HCT116 (cell line): ENCODE measurements around the gene SLC25A36.

Experiments used
- CEBPB ChIP-seq: IDR thresholded peaks from 2 replicates; pipeline ENCODE4 v1.6.1; 2012; ENCODE audit warnings: low read depth
- CTCF ChIP-seq, 3 experiments: fragments of 200-600 bp in 1 of 3; sonication (generic) in 1 of 3; IDR thresholded peaks in 2 of 3; conservative IDR thresholded peaks in 1 of 3; 2 replicates each; pipeline ENCODE4 v1.5.1; 2012 to 2017; ENCODE audit warnings: low read depth in 2 of 3, low read length in 2 of 3, antibody characterized with exemption in 1 of 3, borderline replicate concordance in 1 of 3, control low read depth in 1 of 3, mild to moderate bottlenecking in 1 of 3, mixed read lengths in 1 of 3, mixed run types in 1 of 3, moderate library complexity in 1 of 3; ENCODE audit not compliant: insufficient read depth in 1 of 3
- EGR1 ChIP-seq: IDR thresholded peaks from 2 replicates; pipeline ENCODE4 v1.6.1; 2012; ENCODE audit warnings: low read depth
- EZH2 ChIP-seq: fragments of 200-600 bp; sonication (generic); IDR thresholded peaks from 2 replicates; pipeline ENCODE4 v1.6.1; 2017; ENCODE audit warnings: antibody characterized with exemption, mixed run types
- EZH2phosphoT487 ChIP-seq: fragments of 200-600 bp; IDR thresholded peaks from 2 replicates; pipeline ENCODE4 v1.6.1; 2018; ENCODE audit warnings: antibody characterized with exemption, borderline replicate concordance
- POLR2A ChIP-seq: IDR thresholded peaks from 2 replicates; pipeline ENCODE4 v1.7.0; 2011; ENCODE audit warnings: borderline replicate concordance; ENCODE audit not compliant: insufficient read depth, insufficient read length; ENCODE audit errors: extremely low read depth
- POLR2AphosphoS5 ChIP-seq: IDR thresholded peaks from 2 replicates; pipeline ENCODE4 v1.6.1; 2011; ENCODE audit warnings: mild to moderate bottlenecking, low read depth, low read length, moderate library complexity
- REST ChIP-seq: IDR thresholded peaks from 2 replicates; pipeline ENCODE4 v1.6.1; 2012; ENCODE audit warnings: low read depth
- SP1 ChIP-seq: IDR thresholded peaks from 2 replicates; pipeline ENCODE4 v1.6.1; 2012; ENCODE audit warnings: low read depth
- SRF ChIP-seq: IDR thresholded peaks from 2 replicates; pipeline ENCODE4 v1.6.1; 2012; ENCODE audit warnings: low read depth
- ZBTB33 ChIP-seq: IDR thresholded peaks from 2 replicates; pipeline ENCODE4 v1.6.1; 2011; ENCODE audit warnings: mild to moderate bottlenecking, low read length, moderate library complexity; ENCODE audit not compliant: insufficient replicate concordance; ENCODE audit errors: extremely low read depth
- ZFX ChIP-seq: fragments of 450-650 bp; IDR thresholded peaks from 2 replicates; pipeline ENCODE4 v1.6.1; 2017

DNA sequence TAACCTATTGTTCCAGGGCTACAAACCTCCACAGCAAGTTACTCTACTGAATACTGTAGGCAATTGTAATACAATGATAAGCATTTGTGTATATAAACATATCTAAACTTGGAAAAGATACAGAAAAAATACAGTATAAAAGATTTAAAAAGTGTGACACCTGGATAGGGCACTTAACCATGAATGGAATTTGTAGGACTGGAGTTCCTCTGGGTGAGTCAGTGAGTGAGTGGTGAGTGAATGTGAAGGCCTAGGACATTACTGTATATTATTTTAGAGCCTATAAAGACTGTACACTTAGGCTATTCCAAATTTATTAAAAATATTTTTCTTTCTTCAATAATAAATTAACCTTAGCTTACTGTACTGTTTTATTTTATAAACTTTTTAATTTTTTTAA is 38.4 kb upstream of the SLC25A36 start:
- TF ChIP-seq SRF, result no peak
- no peak for TF ChIP-seq CTCF (IDR thresholded peaks at IDR 0.05 in 2 of 3, conservative IDR thresholded peaks at IDR 0.05 in 1 of 3; ENCODE audit: borderline replicate concordance in 1 of 3, insufficient read depth in 1 of 3, low read depth in 2 of 3, low read length in 2 of 3)
- no peak for TF ChIP-seq SP1
- no peak for TF ChIP-seq ZBTB33
- no peak for TF ChIP-seq EZH2
- no peak for TF ChIP-seq CEBPB
- TF ChIP-seq REST, result no peak
- no peak for TF ChIP-seq POLR2AphosphoS5
- no peak for TF ChIP-seq POLR2A
- no peak for TF ChIP-seq ZFX
- TF ChIP-seq EZH2phosphoT487, result no peak
- no peak for TF ChIP-seq EGR1
